Activated CD8-positive, alpha-beta T cell treated with anti-CD3 and anti-CD28 coated beads, Interleukin-2, amount 10 ng/mL, durations not matched to agents 7 days and 5 days (primary cell): ENCODE data around the gene OR2AG2. TPM values are rescaled to one million over a fixed set of nuclear protein-coding genes. Genes with fewer than 3 reads are reported as not detected.

Experiments
- ATAC-seq: fragments of 150-1000 bp; cut with Tn5 transposase; one replicate; pipeline ENCODE4 v1.10.0; 2021; ENCODE audit warnings: moderate library complexity
- CTCF ChIA-PET: fragments of 350-600 bp; sonication (Branson Sonifier 250); formaldehyde crosslinking; loops from one replicate; lab custom pipeline; 2021; ENCODE audit warnings: antibody characterized with exemption; lab: Charles Lee
- POLR2A ChIA-PET: fragments of 350-600 bp; sonication (Branson Sonifier 250); formaldehyde crosslinking; loops from one replicate; lab custom pipeline; 2021; ENCODE audit warnings: antibody characterized with exemption; lab: Charles Lee
- DNase-seq: peaks from one replicate; pipeline ENCODE4 v3.0.0-alpha.2; 2020
- H3K27ac Mint-ChIP-seq: one replicate; pipeline ENCODE4 v1.8.0; 2021; ENCODE audit warnings: mild to moderate bottlenecking, mixed read lengths
- H3K27me3 Mint-ChIP-seq: one replicate; pipeline ENCODE4 v1.8.0; 2021; ENCODE audit warnings: low read depth, mixed read lengths
- H3K36me3 Mint-ChIP-seq: one replicate; pipeline ENCODE4 v1.8.0; 2021; ENCODE audit warnings: low read depth, mixed read lengths
- H3K4me1 Mint-ChIP-seq: one replicate; pipeline ENCODE4 v1.8.0; 2021; ENCODE audit warnings: low read depth, mixed read lengths
- H3K4me3 Mint-ChIP-seq: one replicate; pipeline ENCODE4 v1.8.0; 2021; ENCODE audit warnings: mild to moderate bottlenecking, mixed read lengths
- H3K9me3 Mint-ChIP-seq: one replicate; pipeline ENCODE4 v1.8.0; 2022; ENCODE audit warnings: mixed read lengths; ENCODE audit not compliant: insufficient read depth
- total RNA-seq, 2 experiments: library from RNA; stranded (reverse); gene quantifications; one replicate each; pipeline ENCODE4 v1.2.3, GENCODE V29; 2021

Gene OR2AG2
- total RNA-seq, 2 experiments from 2014 or later, result 0.08 to 0.23 TPM

- no peaks in the 10 kb centered on the region for H3K9me3 Mint-ChIP-seq
- CTCF ChIA-PET, result interaction anchor here (0.8 to 1.9 kb wide), 2 partner anchors 23 to 34 kb away, joined by 4 to 6 read pairs; no protein-coding TSS in a partner anchor
- ATAC-seq (no peak), DNase-seq (no peak)
- H3K36me3 Mint-ChIP-seq, result no peaks in the 10 kb centered on the region
- H3K27ac Mint-ChIP-seq, result no peak overlapping the region
- POLR2A ChIA-PET, result no interaction called here
- H3K4me1 Mint-ChIP-seq, result no peaks in the 10 kb centered on the region
- peaks cover 15% of the 10 kb centered on the region for H3K27me3 Mint-ChIP-seq
- no peak overlapping the region for H3K4me3 Mint-ChIP-seq
Observed at GRCh38 chr11:6778518-6778917, 6.7 kb upstream of the OR2AG2 start.

GRCh38 chr11:6757373-6757967 lies 14.3 kb downstream of the OR2AG2 start:
- peak; percentile 76 for DNase-seq
- H3K36me3 Mint-ChIP-seq, result no peaks in the 10 kb centered on the region
- no peaks in the 10 kb centered on the region for H3K9me3 Mint-ChIP-seq

GRCh38 chr11:6755953-6756347 lies 15.8 kb downstream of the OR2AG2 start:
- H3K9me3 Mint-ChIP-seq, result no peaks in the 10 kb centered on the region
- no peak for ATAC-seq
- H3K27me3 Mint-ChIP-seq, result peaks cover 2% of the 10 kb centered on the region
- H3K36me3 Mint-ChIP-seq, result no peaks in the 10 kb centered on the region
- H3K4me1 Mint-ChIP-seq, result no peaks in the 10 kb centered on the region
- H3K27ac Mint-ChIP-seq, result no peak overlapping the region
- no peak overlapping the region for H3K4me3 Mint-ChIP-seq
- no peak for DNase-seq
- ChIA-PET CTCF (interaction anchor here (0.7 to 16.6 kb wide), 26 partner anchors 9 to 377 kb away, joined by 3 to 563 read pairs (median 6); partner anchors contain the start of genes ARFIP2, MRPL17, OR2AG2 and TAF10), POLR2A (interaction anchor here (1.1 kb wide), 1 partner anchor 10 kb away, joined by 3 read pairs; no protein-coding TSS in a partner anchor)

More at GRCh38 chr11:6757373-6757967, 14.3 kb downstream of the OR2AG2 start:
- Mint-ChIP-seq H3K4me3 (no peak overlapping the region), H3K4me1 (no peaks in the 10 kb centered on the region), H3K27ac (no peak overlapping the region), H3K27me3 (peaks cover 2% of the 10 kb centered on the region)
- ChIA-PET CTCF (interaction anchor here (0.6 to 16.6 kb wide), 18 partner anchors 8 to 379 kb away, joined by 3 to 563 read pairs (median 5); partner anchors contain the start of genes ILK and MRPL17), POLR2A (no interaction called here)
- ATAC-seq, result peak; percentile 90

- no peak overlapping the region for H3K27ac Mint-ChIP-seq
- H3K4me3 Mint-ChIP-seq, result no peak overlapping the region
- no peaks in the 10 kb centered on the region for H3K36me3 Mint-ChIP-seq
- H3K27me3 Mint-ChIP-seq, result peaks cover 1% of the 10 kb centered on the region
- peak; percentile 43 for DNase-seq
- ChIA-PET POLR2A (interaction anchor here (0.9 to 1.1 kb wide), 2 partner anchors 9 to 10 kb away, joined by 3 read pairs; no protein-coding TSS in a partner anchor), CTCF (interaction anchor here (0.7 to 16.6 kb wide), 46 partner anchors 9 to 902 kb away, joined by 3 to 563 read pairs (median 4); partner anchors contain the start of genes ARFIP2, MRPL17, OR2AG2 and TAF10)
- ATAC-seq, result peak; percentile 27
- H3K9me3 Mint-ChIP-seq, result no peaks in the 10 kb centered on the region
- peaks cover 4% of the 10 kb centered on the region for H3K4me1 Mint-ChIP-seq
Observed at GRCh38 chr11:6755303-6755952, 16.3 kb downstream of the OR2AG2 start.

GRCh38 chr11:6747097-6747668 lies 24.6 kb downstream of the OR2AG2 start:
- Mint-ChIP-seq H3K27me3 (no peaks in the 10 kb centered on the region), H3K36me3 (peaks cover 12% of the 10 kb centered on the region), H3K27ac (no peak overlapping the region), H3K9me3 (no peaks in the 10 kb centered on the region), H3K4me1 (peaks cover 35% of the 10 kb centered on the region), H3K4me3 (no peak overlapping the region)
- ChIA-PET CTCF (interaction anchor here (0.9 to 17.1 kb wide), 14 partner anchors 5 to 765 kb away, joined by 3 to 563 read pairs (median 12); partner anchors contain the start of genes MRPL17 and TAF10), POLR2A (interaction anchor here (0.6 to 2.8 kb wide), 5 partner anchors 8 to 143 kb away, joined by 3 to 20 read pairs (median 3); no protein-coding TSS in a partner anchor)
- DNase-seq (no peak), ATAC-seq (no peak)

GRCh38 chr11:6746626-6747025 lies 25.1 kb downstream of the OR2AG2 start:
- DNase-seq, result no peak
- H3K4me3 Mint-ChIP-seq, result no peak overlapping the region
- H3K9me3 Mint-ChIP-seq, result no peaks in the 10 kb centered on the region
- H3K27me3 Mint-ChIP-seq, result no peaks in the 10 kb centered on the region
- H3K4me1 Mint-ChIP-seq, result peaks cover 40% of the 10 kb centered on the region
- ATAC-seq, result no peak
- H3K27ac Mint-ChIP-seq, result no peak overlapping the region
- peaks cover 18% of the 10 kb centered on the region for H3K36me3 Mint-ChIP-seq
- POLR2A ChIA-PET, result interaction anchor here (0.6 to 2.8 kb wide), 7 partner anchors 9 to 1562 kb away, joined by 3 to 20 read pairs (median 3); partner anchors contain the start of gene ZNF215
- CTCF ChIA-PET, result interaction anchor here (0.9 to 17.1 kb wide), 15 partner anchors 5 to 766 kb away, joined by 3 to 563 read pairs (median 11); partner anchors contain the start of genes MRPL17 and TAF10

GRCh38 chr11:6746086-6746618 lies 25.6 kb downstream of the OR2AG2 start:
- POLR2A ChIA-PET, result interaction anchor here (0.5 to 2.8 kb wide), 9 partner anchors 9 to 1562 kb away, joined by 3 to 20 read pairs (median 3); partner anchors contain the start of genes MRPL17, TAF10 and ZNF215
- H3K9me3 Mint-ChIP-seq, result no peaks in the 10 kb centered on the region
- no peaks in the 10 kb centered on the region for H3K27me3 Mint-ChIP-seq
- H3K36me3 Mint-ChIP-seq, result peaks cover 19% of the 10 kb centered on the region
- no peak overlapping the region for H3K4me3 Mint-ChIP-seq
- peak; percentile 65 for DNase-seq
- H3K27ac Mint-ChIP-seq, result no peak overlapping the region
- peaks cover 41% of the 10 kb centered on the region for H3K4me1 Mint-ChIP-seq
- CTCF ChIA-PET, result interaction anchor here (0.9 to 17.1 kb wide), 15 partner anchors 5 to 767 kb away, joined by 3 to 563 read pairs (median 11); partner anchors contain the start of genes MRPL17 and TAF10
- peak; percentile 85 for ATAC-seq

- Mint-ChIP-seq H3K4me1 (peaks cover 41% of the 10 kb centered on the region), H3K4me3 (no peak overlapping the region), H3K36me3 (peaks cover 23% of the 10 kb centered on the region), H3K27ac (no peak overlapping the region), H3K27me3 (no peaks in the 10 kb centered on the region), H3K9me3 (no peaks in the 10 kb centered on the region)
- CTCF ChIA-PET, result interaction anchor here (0.5 to 17.1 kb wide), 11 partner anchors 4 to 735 kb away, joined by 3 to 563 read pairs (median 13); partner anchors contain the start of genes MRPL17 and TAF10
- POLR2A ChIA-PET, result interaction anchor here (0.5 to 2.8 kb wide), 8 partner anchors 9 to 1049 kb away, joined by 3 to 20 read pairs (median 3); partner anchors contain the start of genes MRPL17, TAF10 and ZNF215
- ATAC-seq (peak; percentile 52), DNase-seq (no peak)
Observed at GRCh38 chr11:6745465-6746015, 26.2 kb downstream of the OR2AG2 start.

- H3K9me3 Mint-ChIP-seq, result no peaks in the 10 kb centered on the region
- no peak for DNase-seq
- CTCF ChIA-PET, result interaction anchor here (1.1 to 17.1 kb wide), 9 partner anchors 4 to 366 kb away, joined by 3 to 563 read pairs (median 15); partner anchors contain the start of genes MRPL17 and TAF10
- H3K36me3 Mint-ChIP-seq, result peaks cover 23% of the 10 kb centered on the region
- peaks cover 43% of the 10 kb centered on the region for H3K4me1 Mint-ChIP-seq
- no peaks in the 10 kb centered on the region for H3K27me3 Mint-ChIP-seq
- POLR2A ChIA-PET, result interaction anchor here (0.9 to 2.8 kb wide), 3 partner anchors 9 to 134 kb away, joined by 3 to 20 read pairs (median 4); partner anchors contain the start of genes MRPL17 and TAF10
- ATAC-seq, result no peak
- no peak overlapping the region for H3K4me3 Mint-ChIP-seq
- no peak overlapping the region for H3K27ac Mint-ChIP-seq
Observed at GRCh38 chr11:6745018-6745417, 26.8 kb downstream of the OR2AG2 start.

GRCh38 chr11:6742260-6742659 lies 29.5 kb downstream of the OR2AG2 start:
- DNase-seq, result no peak
- POLR2A ChIA-PET, result no interaction called here
- Mint-ChIP-seq H3K36me3 (peaks cover 40% of the 10 kb centered on the region), H3K9me3 (no peaks in the 10 kb centered on the region), H3K27me3 (no peaks in the 10 kb centered on the region), H3K27ac (peak overlapping the region; percentile 73), H3K4me3 (no peak overlapping the region), H3K4me1 (peaks cover 48% of the 10 kb centered on the region)
- ATAC-seq, result no peak
- CTCF ChIA-PET, result interaction anchor here (0.9 to 17.1 kb wide), 5 partner anchors 8 to 299 kb away, joined by 3 to 563 read pairs (median 5); no protein-coding TSS in a partner anchor
